Natural killer cell (primary cell): Measurements from ENCODE around the gene HYLS1. TPM values are rescaled to one million over a fixed set of nuclear protein-coding genes. Genes with fewer than 3 reads are reported as not detected.
"Not testable (repeated sequence)": the region's sequence is repeated elsewhere in the genome, so short reads cannot be mapped to it uniquely, and the experiment has no call there.

Source experiments
- ATAC-seq, 3 donors: fragments of 150-1000 bp in 2 of 3; fragments of 200-7000 bp in 1 of 3; cut with Tn5 transposase; 1 replicate in 1 of 3; 2 replicates in 2 of 3; pipeline ENCODE4 v1.10.0; 2021; ENCODE audit warnings: mild to moderate bottlenecking in 2 of 3, moderate library complexity in 2 of 3
- DNase-seq, 2 donors: peaks; one replicate each; pipeline versions ENCODE4 v3.0.0 to v3.0.0-alpha.2; 2013 to 2021; ENCODE audit warnings: mixed read lengths in 1 of 2
- H3K27ac ChIP-seq: one replicate; pipeline ENCODE4 v1.5.1; 2013; ENCODE audit warnings: mild to moderate bottlenecking, low read length
- H3K27me3 ChIP-seq: one replicate; pipeline ENCODE4 v1.6.1; 2013; ENCODE audit warnings: low read length; ENCODE audit not compliant: control insufficient read depth, insufficient read depth
- H3K36me3 ChIP-seq: one replicate; pipeline ENCODE4 v1.6.1; 2013; ENCODE audit warnings: low read length; ENCODE audit not compliant: control insufficient read depth, insufficient read depth
- H3K4me1 ChIP-seq: one replicate; pipeline ENCODE4 v1.6.1; 2013; ENCODE audit warnings: low read length; ENCODE audit not compliant: control insufficient read depth, insufficient read depth
- H3K4me3 ChIP-seq: one replicate; pipeline ENCODE4 v1.5.1; 2013; ENCODE audit warnings: low read length
- H3K9me3 ChIP-seq: one replicate; pipeline ENCODE4 v1.6.1; 2013; ENCODE audit warnings: low read length; ENCODE audit not compliant: control insufficient read depth, insufficient read depth
- H3K27ac Mint-ChIP-seq, 2 donors: one replicate each; pipeline ENCODE4 v1.8.0; 2022; ENCODE audit warnings: mild to moderate bottlenecking in 2 of 2, mixed read lengths in 2 of 2, moderate library complexity in 1 of 2
- H3K27me3 Mint-ChIP-seq, 2 donors: one replicate each; pipeline ENCODE4 v1.8.0; 2022; ENCODE audit warnings: low read depth in 2 of 2, mixed read lengths in 2 of 2
- H3K36me3 Mint-ChIP-seq: one replicate; pipeline ENCODE4 v1.8.0; 2022; ENCODE audit warnings: mixed read lengths
- H3K4me1 Mint-ChIP-seq, 2 donors: one replicate each; pipeline ENCODE4 v1.8.0; 2022; ENCODE audit warnings: mixed read lengths in 2 of 2
- H3K4me3 Mint-ChIP-seq: one replicate; pipeline ENCODE4 v1.8.0; 2022; ENCODE audit warnings: mild to moderate bottlenecking, moderate library complexity, mixed read lengths
- H3K9me3 Mint-ChIP-seq, 2 donors: one replicate each; pipeline ENCODE4 v1.8.0; 2022; ENCODE audit warnings: mixed read lengths in 2 of 2
- WGBS: methylation state at CpG from one replicate; pipeline ENCODE4 v1.1.7; 2013; ENCODE audit warnings: missing lambda C conversion rate; ENCODE audit not compliant: insufficient coverage; 5-methylcytosine and 5-hydroxymethylcytosine counted together
- intact Hi-C: fragments of 100-400 bp; cut with micrococcal nuclease; formaldehyde crosslinking; loops from one replicate; pipeline ENCODE4 v1.14.2; 2022
- total RNA-seq, 4 donors: library from RNA; stranded (reverse); fragments of 120-200 nt in 1 of 4; gene quantifications; one replicate each; pipeline versions ENCODE4 v1.2.3 to v1.2.4, GENCODE V29; 2013 to 2022
- TF ChIP-seq, protein P1 (sequence below): fragments of 200-600 bp; IDR thresholded peaks from one replicate; pipeline ENCODE4 v1.8.0; 2022; ENCODE audit warnings: antibody characterized with exemption

HYLS1 gene
- total RNA-seq, 3 donors from 2014 or later (not counting 1 experiment from before 2014, with no cell fraction given) = 4.4 to 6.8 (median 5.6) TPM

DNA sequence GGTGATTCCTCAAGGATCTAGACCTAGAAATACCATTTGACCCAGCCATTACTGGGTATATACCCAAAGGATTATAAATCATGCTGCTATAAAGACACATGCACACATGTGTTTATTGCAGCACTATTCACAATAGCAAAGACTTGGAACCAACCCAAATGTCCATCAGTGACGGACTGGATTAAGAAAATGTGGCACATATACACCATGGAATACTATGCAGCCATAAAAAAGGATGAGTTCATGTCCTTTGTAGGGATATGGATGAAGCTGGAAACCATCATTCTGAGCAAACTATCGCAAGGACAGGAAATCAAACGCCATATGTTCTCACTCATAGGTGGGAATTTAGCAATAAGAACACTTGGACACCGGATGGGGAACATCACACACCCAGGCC lies 22.1 kb upstream of the HYLS1 start:
- H3K4me3 Mint-ChIP-seq, H3K4me1 ChIP-seq, H3K36me3 ChIP-seq, H3K36me3 Mint-ChIP-seq, H3K27me3 ChIP-seq, H3K9me3 Mint-ChIP-seq, H3K9me3 ChIP-seq, ATAC-seq, H3K4me1 Mint-ChIP-seq, DNase-seq, H3K27ac Mint-ChIP-seq, intact Hi-C loops, H3K4me3 ChIP-seq, H3K27ac ChIP-seq: not testable (repeated sequence)
- H3K27me3 Mint-ChIP-seq = peaks cover 0 to 10% of the 10 kb centered on the region in 2 donors
- WGBS = 95% methylated on average over 3 of the region's 4 CpGs

DNA sequence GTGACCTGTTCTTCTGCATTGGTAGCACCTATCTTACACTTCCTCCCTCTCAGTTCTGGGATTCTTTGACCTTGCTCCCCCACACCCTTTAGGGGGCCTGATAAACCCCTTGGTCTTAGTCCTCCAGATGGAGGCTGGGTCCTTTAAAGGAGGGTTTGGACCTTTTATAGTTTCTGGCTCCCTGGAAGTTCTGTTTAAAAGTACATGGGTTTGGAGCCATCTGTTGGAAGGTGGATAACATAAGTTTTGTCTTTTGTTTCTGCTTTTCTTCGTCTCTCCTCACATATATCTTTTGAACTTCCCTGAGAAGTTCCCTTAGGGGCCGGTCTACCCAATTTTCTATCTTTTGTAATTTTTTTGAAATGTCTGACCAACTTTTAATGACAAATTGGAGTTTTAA lies 17.9 kb upstream of the HYLS1 start:
- DNase-seq = no peak
- Histone ChIP-seq H3K9me3 (no peaks in the 10 kb centered on the region), H3K4me1 (no peaks in the 10 kb centered on the region), H3K27me3 (no peaks in the 10 kb centered on the region), H3K27ac (no peak overlapping the region), H3K4me3 (no peak overlapping the region), H3K36me3 (no peaks in the 10 kb centered on the region)
- ATAC-seq = no peak
- TF ChIP-seq, protein P1, sequence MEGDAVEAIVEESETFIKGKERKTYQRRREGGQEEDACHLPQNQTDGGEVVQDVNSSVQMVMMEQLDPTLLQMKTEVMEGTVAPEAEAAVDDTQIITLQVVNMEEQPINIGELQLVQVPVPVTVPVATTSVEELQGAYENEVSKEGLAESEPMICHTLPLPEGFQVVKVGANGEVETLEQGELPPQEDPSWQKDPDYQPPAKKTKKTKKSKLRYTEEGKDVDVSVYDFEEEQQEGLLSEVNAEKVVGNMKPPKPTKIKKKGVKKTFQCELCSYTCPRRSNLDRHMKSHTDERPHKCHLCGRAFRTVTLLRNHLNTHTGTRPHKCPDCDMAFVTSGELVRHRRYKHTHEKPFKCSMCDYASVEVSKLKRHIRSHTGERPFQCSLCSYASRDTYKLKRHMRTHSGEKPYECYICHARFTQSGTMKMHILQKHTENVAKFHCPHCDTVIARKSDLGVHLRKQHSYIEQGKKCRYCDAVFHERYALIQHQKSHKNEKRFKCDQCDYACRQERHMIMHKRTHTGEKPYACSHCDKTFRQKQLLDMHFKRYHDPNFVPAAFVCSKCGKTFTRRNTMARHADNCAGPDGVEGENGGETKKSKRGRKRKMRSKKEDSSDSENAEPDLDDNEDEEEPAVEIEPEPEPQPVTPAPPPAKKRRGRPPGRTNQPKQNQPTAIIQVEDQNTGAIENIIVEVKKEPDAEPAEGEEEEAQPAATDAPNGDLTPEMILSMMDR = no peak
- H3K27ac Mint-ChIP-seq = no peak overlapping the region
- H3K9me3 Mint-ChIP-seq = no peaks in the 10 kb centered on the region
- H3K4me3 Mint-ChIP-seq = no peak overlapping the region
- peaks cover 0 to 1% of the 10 kb centered on the region in 2 donors for H3K4me1 Mint-ChIP-seq
- WGBS = 78% methylated on average over 1 of the region's 2 CpGs
- intact Hi-C loops = no loop called here
- H3K36me3 Mint-ChIP-seq = no peaks in the 10 kb centered on the region
- H3K27me3 Mint-ChIP-seq = peaks cover 2 to 26% of the 10 kb centered on the region in 2 donors

DNA sequence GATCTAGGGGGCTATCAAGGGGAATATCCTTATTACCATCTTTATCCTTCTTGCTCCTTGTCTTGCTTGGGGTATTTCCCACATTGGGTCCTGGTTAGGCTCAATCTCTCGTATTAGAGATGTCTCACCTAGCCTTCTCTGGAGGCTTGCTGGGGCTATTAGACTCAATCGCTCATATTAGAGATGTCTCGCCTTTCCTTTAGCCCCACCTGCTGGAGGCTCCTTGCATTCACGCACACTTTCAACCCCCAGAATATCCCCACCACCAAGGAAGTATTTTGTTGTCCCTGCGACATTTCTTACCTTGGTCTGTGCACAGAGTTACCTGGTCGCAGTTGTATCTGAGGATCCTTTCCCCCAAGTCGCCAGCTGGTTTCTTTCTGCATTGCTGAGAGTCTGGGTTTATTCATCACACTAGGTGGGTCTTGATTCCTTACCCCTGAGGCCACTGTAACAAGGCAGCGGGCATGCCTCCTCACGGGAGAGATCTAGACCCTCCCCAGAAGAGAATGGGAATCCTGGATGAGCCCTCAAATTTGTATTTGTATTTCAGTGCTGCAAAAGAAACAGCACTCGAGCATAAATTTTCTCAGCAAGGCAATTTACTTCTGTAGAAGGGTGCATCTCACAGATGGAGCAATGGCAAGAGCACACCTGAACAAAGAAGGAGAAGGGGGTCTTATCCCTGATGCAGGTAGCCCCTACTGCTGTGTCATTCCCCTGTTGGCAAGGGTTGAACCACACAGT lies 15.9 kb upstream of the HYLS1 start:
- TF ChIP-seq, protein P1 = no peak

DNA sequence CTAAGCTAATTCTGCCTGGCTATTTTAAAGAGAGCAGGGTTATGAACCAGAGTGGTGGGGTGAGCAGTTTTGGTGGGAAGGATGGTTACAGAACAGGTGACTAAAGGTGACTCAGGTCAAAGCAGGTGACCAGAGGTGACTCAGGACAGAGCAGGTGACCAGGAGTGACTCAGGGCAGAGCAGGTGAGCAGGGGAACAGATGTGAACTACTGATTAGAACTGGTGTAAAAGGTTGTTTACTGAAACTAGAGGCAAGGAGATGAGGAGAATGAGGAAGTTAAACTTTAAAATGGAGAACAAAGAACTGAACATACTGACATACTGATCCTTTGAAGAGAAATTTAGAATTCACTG lies 15.4 kb upstream of the HYLS1 start:
- no peak overlapping the region for H3K4me3 Mint-ChIP-seq
- intact Hi-C loops = no loop called here

More for the DNA sequence above, 15.9 kb upstream of the HYLS1 start:
- Mint-ChIP-seq H3K27me3 (peaks cover 2 to 31% of the 10 kb centered on the region in 2 donors), H3K36me3 (no peaks in the 10 kb centered on the region), H3K4me1 (peaks cover 0 to 5% of the 10 kb centered on the region in 2 donors), H3K9me3 (no peaks in the 10 kb centered on the region), H3K4me3 (no peak overlapping the region), H3K27ac (no peak overlapping the region)
- no peaks in the 10 kb centered on the region for H3K9me3 ChIP-seq
- no peaks in the 10 kb centered on the region for H3K36me3 ChIP-seq
- no peak overlapping the region for H3K4me3 ChIP-seq
- no peaks in the 10 kb centered on the region for H3K27me3 ChIP-seq
- DNase-seq (peak in 1 of 2 donors; percentile 48), ATAC-seq (peak in 1 of 3 donors; percentile 43)
- H3K27ac ChIP-seq = no peak overlapping the region
- no peaks in the 10 kb centered on the region for H3K4me1 ChIP-seq
- intact Hi-C loops = no loop called here
- 95% methylated on average over 10 of the region's 10 CpGs for WGBS

More for the DNA sequence above, 15.4 kb upstream of the HYLS1 start:
- ATAC-seq (no peak), DNase-seq (no peak)
- Mint-ChIP-seq H3K9me3 (no peaks in the 10 kb centered on the region), H3K4me1 (peaks cover 0 to 5% of the 10 kb centered on the region in 2 donors), H3K36me3 (no peaks in the 10 kb centered on the region), H3K27ac (no peak overlapping the region), H3K27me3 (peaks cover 2 to 31% of the 10 kb centered on the region in 2 donors)
- Histone ChIP-seq H3K27ac (no peak overlapping the region), H3K4me3 (no peak overlapping the region), H3K36me3 (no peaks in the 10 kb centered on the region), H3K4me1 (no peaks in the 10 kb centered on the region), H3K27me3 (no peaks in the 10 kb centered on the region), H3K9me3 (no peaks in the 10 kb centered on the region)
- TF ChIP-seq, protein P1 = no peak
